Measurements from ENCODE around the gene BLM. TPM values are rescaled to one million over a fixed set of nuclear protein-coding genes. Genes with fewer than 3 reads are reported as not detected.
"Not testable (repeated sequence)": the region's sequence is repeated elsewhere in the genome, so short reads cannot be mapped to it uniquely, and the experiment has no call there.

Gene BLM
- total RNA-seq, 1 donor from 2014 or later: 11.5 TPM

- Mint-ChIP-seq H3K27me3 (ENCODE audit: unreplicated experiment) (no peaks in the 10 kb centered on the region), H3K27ac (ENCODE audit: unreplicated experiment) (no peak overlapping the region), H3K4me3 (ENCODE audit: unreplicated experiment) (no peak overlapping the region), H3K9me3 (ENCODE audit: unreplicated experiment) (no peaks in the 10 kb centered on the region), H3K36me3 (ENCODE audit: low read depth, unreplicated experiment) (no peaks in the 10 kb centered on the region), H3K4me1 (ENCODE audit: unreplicated experiment) (no peaks in the 10 kb centered on the region)
- DNase-seq (ENCODE audit: low spot score): no peak
- TF ChIP-seq CTCF (IDR thresholded peaks at IDR 0.05; ENCODE audit: unreplicated experiment): no peak
Measured at GRCh38 chr15:90735923-90736322, 18.8 kb downstream of the BLM start.

GRCh38 chr15:90740545-90740944 is 23.4 kb downstream of the BLM start:
- not testable (repeated sequence) for H3K27ac Mint-ChIP-seq (ENCODE audit: unreplicated experiment); H3K4me1 Mint-ChIP-seq (ENCODE audit: unreplicated experiment); H3K36me3 Mint-ChIP-seq (ENCODE audit: low read depth, unreplicated experiment); H3K27me3 Mint-ChIP-seq (ENCODE audit: unreplicated experiment); DNase-seq (ENCODE audit: low spot score); H3K4me3 Mint-ChIP-seq (ENCODE audit: unreplicated experiment); H3K9me3 Mint-ChIP-seq (ENCODE audit: unreplicated experiment)

GRCh38 chr15:90742087-90742486 is 24.9 kb downstream of the BLM start:
- no peak overlapping the region for H3K27ac Mint-ChIP-seq (ENCODE audit: unreplicated experiment)
- H3K9me3 Mint-ChIP-seq (ENCODE audit: unreplicated experiment): no peaks in the 10 kb centered on the region
- DNase-seq (ENCODE audit: low spot score): no peak
- H3K27me3 Mint-ChIP-seq (ENCODE audit: unreplicated experiment): peaks cover 2% of the 10 kb centered on the region
- H3K4me1 Mint-ChIP-seq (ENCODE audit: unreplicated experiment): peaks cover 3% of the 10 kb centered on the region
- no peaks in the 10 kb centered on the region for H3K36me3 Mint-ChIP-seq (ENCODE audit: low read depth, unreplicated experiment)
- TF ChIP-seq CTCF (IDR thresholded peaks at IDR 0.05; ENCODE audit: unreplicated experiment): no peak
- H3K4me3 Mint-ChIP-seq (ENCODE audit: unreplicated experiment): no peak overlapping the region

- Mint-ChIP-seq H3K4me1 (ENCODE audit: unreplicated experiment) (peaks cover 3% of the 10 kb centered on the region), H3K27me3 (ENCODE audit: unreplicated experiment) (peaks cover 2% of the 10 kb centered on the region), H3K9me3 (ENCODE audit: unreplicated experiment) (no peaks in the 10 kb centered on the region), H3K4me3 (ENCODE audit: unreplicated experiment) (no peak overlapping the region), H3K27ac (ENCODE audit: unreplicated experiment) (no peak overlapping the region), H3K36me3 (ENCODE audit: low read depth, unreplicated experiment) (no peaks in the 10 kb centered on the region)
- no peak for TF ChIP-seq CTCF (IDR thresholded peaks at IDR 0.05; ENCODE audit: unreplicated experiment)
- DNase-seq (ENCODE audit: low spot score): no peak
Measured at GRCh38 chr15:90743407-90743806, 26.3 kb downstream of the BLM start.

GRCh38 chr15:90744759-90745402 is 27.7 kb downstream of the BLM start:
- Mint-ChIP-seq H3K9me3 (ENCODE audit: unreplicated experiment) (no peaks in the 10 kb centered on the region), H3K27ac (ENCODE audit: unreplicated experiment) (no peak overlapping the region), H3K4me1 (ENCODE audit: unreplicated experiment) (peaks cover 3% of the 10 kb centered on the region), H3K4me3 (ENCODE audit: unreplicated experiment) (no peak overlapping the region), H3K27me3 (ENCODE audit: unreplicated experiment) (peaks cover 2% of the 10 kb centered on the region), H3K36me3 (ENCODE audit: low read depth, unreplicated experiment) (no peaks in the 10 kb centered on the region)
- no peak for DNase-seq (ENCODE audit: low spot score)
- no peak for TF ChIP-seq CTCF (IDR thresholded peaks at IDR 0.05; ENCODE audit: unreplicated experiment)
